Activated T-cell treated with anti-CD3 and anti-CD28 coated beads for 4 hours (primary cell): ENCODE data around the gene RSPH1.

Source experiments
- DNase-seq: peaks from one replicate; pipeline ENCODE4 v3.0.0-alpha.2; 2020

The RSPH1 gene

GRCh38 chr21:42443181-42443785 lies 52.7 kb downstream of the RSPH1 start:
- DNase-seq = no peak

- no peak for DNase-seq
Measured at GRCh38 chr21:42441963-42442362, 54.1 kb downstream of the RSPH1 start.

- no peak for DNase-seq
Measured at GRCh38 chr21:42440187-42440792, 55.7 kb downstream of the RSPH1 start.

- peak; percentile 23 for DNase-seq
Measured at GRCh38 chr21:42439284-42440186, 56.5 kb downstream of the RSPH1 start.

GRCh38 chr21:42438316-42439205 lies 57.5 kb downstream of the RSPH1 start:
- no peak for DNase-seq

- no peak for DNase-seq
Measured at GRCh38 chr21:42437786-42438185, 58.2 kb downstream of the RSPH1 start.

GRCh38 chr21:42436914-42437313 lies 59.1 kb downstream of the RSPH1 start:
- DNase-seq = no peak

GRCh38 chr21:42435833-42436232 lies 60.2 kb downstream of the RSPH1 start:
- DNase-seq = no peak

GRCh38 chr21:42435401-42435800 lies 60.6 kb downstream of the RSPH1 start:
- DNase-seq = no peak

GRCh38 chr21:42434884-42435283 lies 61.1 kb downstream of the RSPH1 start:
- DNase-seq = no peak

- no peak for DNase-seq
Measured at GRCh38 chr21:42433946-42434551, 62.0 kb downstream of the RSPH1 start.

- no peak for DNase-seq
Measured at GRCh38 chr21:42432695-42433094, 63.3 kb downstream of the RSPH1 start.

- DNase-seq = no peak
Measured at GRCh38 chr21:42431196-42431595, 64.8 kb downstream of the RSPH1 start.

GRCh38 chr21:42430521-42430920 lies 65.5 kb downstream of the RSPH1 start:
- DNase-seq = no peak

GRCh38 chr21:42429856-42430255 lies 66.2 kb downstream of the RSPH1 start:
- DNase-seq = no peak

- no peak for DNase-seq
Measured at GRCh38 chr21:42429021-42429420, 67.0 kb downstream of the RSPH1 start.

- no peak for DNase-seq
Measured at GRCh38 chr21:42427809-42428419, 68.1 kb downstream of the RSPH1 start.

- no peak for DNase-seq
Measured at GRCh38 chr21:42426876-42427480, 69.0 kb downstream of the RSPH1 start.

GRCh38 chr21:42426424-42426823 lies 69.6 kb downstream of the RSPH1 start:
- no peak for DNase-seq

GRCh38 chr21:42425591-42425990 lies 70.4 kb downstream of the RSPH1 start:
- DNase-seq = no peak

GRCh38 chr21:42424914-42425541 lies 71.0 kb downstream of the RSPH1 start:
- DNase-seq = no peak
